Embryonic facial prominence (tissue), 1 donor: ENCODE results near the gene TIAL1.
"Not testable (repeated sequence)": the region's sequence is repeated elsewhere in the genome, so short reads cannot be mapped to it uniquely, and the experiment has no call there.

Source experiments
- DNase-seq: peaks from one replicate; pipeline ENCODE4 v3.0.0-alpha.2; 2016; ENCODE audit errors: extremely low spot score

TIAL1 gene

DNA sequence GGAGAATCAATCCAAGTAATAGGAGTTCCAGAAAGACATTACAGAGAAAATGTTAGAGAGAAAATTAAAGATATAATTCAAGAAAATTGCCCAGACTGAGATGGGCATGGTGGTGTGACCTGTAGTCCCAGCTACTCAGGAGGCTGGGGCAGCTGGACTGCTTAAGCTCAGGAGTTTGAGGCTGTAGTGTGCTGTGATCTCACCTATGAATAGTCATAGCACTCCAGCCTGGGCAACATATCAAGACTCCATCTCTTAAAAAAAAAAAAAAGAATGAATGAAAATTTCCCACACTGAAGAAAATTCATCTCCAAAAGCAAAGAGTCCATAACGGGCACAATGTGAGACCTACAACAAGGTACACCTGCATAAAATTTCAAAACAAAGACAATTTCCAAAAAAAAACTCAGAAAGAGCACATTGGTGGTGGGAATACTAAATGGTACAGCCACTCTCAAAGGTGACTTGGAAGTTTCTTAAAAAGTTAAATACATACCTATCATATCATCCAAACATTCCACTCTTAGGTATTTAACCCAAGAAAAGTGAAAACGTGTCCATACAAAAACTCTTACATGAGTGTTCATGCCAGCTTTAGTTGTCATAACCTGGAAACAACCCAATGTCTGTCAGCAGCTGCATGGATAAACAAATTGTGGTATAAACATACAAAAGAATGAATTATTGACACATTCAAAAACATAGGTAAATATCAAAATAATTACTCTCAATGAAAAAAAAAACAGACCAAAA lies 47.3 kb downstream of the TIAL1 start:
- no peak for DNase-seq

DNA sequence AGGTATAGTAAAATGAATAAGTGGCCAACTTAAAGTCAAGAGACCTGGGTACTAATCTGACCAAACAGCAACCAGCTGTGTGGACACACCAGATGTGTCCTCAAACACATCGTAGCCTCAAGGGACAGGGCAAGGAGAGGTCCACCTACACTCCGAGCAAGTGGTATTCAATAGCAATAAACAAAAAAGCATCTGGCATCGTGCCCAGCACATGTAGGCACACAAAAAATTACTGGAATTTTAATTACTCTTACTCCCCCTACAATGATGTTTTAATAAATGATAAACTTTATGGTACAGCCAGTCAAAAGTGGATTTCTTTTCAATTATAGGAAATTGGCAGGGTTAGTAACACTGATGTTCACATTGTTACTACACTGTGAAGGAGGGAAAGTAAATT lies 50.8 kb downstream of the TIAL1 start:
- no peak for DNase-seq

GRCh38 chr10:119545310-119545709 lies 51.5 kb downstream of the TIAL1 start:
- DNase-seq, result no peak

DNA sequence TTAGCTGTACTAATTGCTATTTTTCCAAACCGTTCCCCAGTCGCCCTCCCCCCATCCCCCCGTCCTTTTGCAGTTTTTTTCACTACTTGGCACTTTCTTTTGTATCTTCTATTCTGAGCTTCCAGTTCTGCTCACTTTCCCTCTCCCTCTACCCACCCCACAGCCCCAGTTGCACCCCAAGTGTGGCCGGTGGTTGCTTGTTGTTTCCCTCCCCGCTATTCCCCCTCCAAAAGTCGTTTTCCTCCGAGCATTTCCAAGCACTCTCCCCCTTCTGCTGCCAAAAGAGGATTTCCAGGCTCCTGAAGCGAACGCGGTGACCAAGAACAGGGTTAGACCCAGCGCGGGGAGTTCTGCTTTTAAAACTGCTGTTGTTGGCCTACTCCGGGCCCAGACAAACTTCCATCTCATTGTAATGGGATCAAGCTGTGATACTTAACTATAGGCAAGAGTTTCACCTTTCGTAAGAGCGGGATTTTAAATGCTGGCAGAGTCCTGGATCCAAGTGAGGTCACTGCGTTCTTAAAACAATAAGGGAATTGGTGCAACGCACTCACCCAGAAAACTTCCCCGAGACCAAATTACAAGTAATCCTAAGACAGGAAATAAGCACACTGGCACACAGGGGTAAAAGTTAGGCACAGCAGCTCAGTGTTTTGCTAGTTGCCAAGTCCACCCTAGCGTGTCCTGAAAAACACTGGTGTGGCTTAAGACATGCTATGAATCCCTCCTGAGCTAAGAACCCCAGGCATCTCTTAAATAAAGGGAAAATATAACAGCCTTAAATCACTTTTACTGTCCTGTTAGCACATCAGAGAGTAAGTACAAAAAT lies 52.7 kb downstream of the TIAL1 start:
- no peak for DNase-seq

GRCh38 chr10:119542988-119543813 lies 53.6 kb downstream of the TIAL1 start:
- DNase-seq, result no peak

DNA sequence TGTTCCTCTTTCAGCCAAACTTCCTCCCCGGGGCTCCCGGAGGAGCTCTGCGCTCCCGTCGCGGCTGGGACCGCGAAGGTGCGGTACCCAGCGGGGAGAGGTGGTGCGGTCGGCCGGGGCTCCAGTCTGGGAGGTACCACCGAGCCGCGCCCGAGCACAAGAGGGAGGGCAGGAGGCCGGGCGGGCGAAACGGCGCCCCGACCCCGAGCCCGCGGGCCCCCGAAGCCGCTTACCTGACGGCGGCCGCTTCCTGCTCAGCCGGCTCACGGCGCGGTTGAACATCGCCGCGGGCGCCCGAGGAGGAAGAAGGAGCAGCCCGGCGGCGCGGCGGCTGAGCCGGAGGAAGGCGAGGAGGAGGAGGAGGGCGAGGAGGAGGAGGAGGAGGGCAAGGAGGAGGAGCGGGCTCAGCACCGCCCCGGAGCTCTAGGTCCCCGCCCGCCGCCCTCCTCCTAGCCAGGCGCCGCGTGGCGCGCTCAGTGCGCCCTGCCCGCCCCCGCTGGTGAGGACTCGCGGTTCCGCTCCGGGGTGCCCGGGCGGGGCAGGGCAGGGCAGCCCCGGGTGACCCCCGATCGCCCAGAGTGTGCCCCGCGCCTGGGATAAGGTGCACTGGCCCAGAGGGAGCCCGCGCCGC lies 54.3 kb downstream of the TIAL1 start, which contains the start of gene RGS10:
Gene RGS10, minus strand, starts transcription at position 363 of the 631 bp plus-strand sequence. Its CDS starts 81 bp downstream, at position 282.
- no peak for DNase-seq

DNA sequence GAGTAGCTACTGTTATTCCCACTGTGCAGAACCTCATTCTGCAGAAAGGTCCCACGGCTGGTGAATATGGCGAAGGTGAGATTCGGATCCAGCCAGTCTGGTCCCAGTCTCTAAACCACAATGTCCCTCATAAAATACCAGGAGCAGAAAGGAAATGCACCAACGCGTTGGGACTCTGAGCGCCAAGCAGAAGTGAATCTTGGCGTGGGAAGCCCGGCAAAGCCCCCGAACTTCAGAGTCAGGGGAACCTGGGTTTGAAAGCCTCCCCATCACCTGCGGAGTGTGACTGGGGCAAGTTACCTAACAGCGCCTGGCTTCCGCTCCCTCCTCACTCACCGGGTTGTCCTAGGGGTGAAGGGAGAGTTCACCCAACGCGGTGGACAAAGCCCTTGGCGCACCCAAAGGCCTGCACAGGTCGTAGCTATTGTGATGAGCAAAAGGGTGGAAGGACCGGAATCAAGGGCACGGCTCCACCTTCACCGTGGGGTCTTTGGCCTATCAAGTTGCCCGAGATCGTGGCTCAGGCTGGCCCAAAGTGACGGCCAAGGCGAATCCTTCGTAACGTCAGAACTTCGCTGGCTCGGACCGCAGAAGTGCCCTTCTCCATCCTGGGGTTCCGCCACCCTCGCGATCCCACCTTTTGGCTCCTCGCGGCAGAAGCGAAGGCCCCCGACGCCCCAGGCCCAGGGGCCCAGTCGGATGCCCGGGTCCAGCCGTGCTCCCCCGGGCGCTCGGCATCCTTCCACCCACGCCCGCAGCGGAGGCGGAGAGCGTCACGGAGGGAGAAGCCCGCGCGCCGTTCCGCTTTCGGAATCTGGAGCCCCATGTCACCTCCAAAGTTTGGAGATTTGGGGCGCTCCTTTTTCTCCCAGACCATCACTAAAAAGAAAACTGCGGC lies 55.1 kb downstream of the TIAL1 start:
- no peak for DNase-seq

DNA sequence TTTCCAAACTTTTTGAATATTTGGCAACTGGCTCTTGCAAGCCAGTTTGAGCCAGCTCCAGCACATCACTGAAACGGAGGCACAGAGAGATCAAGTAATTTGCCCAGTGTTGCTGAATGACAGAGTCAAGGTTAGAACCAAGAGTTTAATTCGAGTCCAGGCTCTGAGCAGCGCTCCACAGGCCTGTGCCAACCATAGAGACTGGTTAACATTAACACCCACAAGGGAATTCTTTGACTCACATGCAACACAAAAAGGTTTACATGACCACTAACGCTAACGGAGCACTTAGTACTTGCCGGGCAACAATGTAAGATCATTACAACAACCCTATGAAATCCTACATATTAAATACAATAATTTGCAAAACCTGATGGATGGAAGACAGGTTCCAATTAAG lies 55.7 kb downstream of the TIAL1 start:
- DNase-seq, result no peak

- DNase-seq, result no peak
Observed at GRCh38 chr10:119540038-119540437, 56.7 kb downstream of the TIAL1 start.

DNA sequence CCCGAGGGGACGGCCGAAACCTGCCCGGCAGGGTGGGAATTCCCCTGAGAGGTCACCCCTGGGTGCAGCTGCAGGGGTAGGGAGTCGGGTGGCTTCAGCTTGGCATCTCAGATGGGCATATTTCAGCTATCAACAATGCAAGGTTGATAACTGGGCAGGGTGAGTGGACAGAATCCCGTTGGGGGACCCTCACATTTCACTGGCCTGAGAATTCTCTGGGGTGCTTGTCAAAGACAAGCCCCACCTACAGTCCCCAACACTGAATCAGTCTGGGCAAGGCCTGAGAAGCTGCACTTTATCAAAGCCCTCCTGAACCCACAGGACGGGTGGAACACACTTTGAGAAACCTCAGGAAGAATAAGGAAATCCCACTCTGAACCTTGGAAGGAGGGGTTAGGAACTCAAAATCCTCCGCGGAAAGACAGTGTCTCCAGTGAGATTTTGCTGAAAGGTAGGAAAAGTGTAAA lies 57.4 kb downstream of the TIAL1 start:
- no peak for DNase-seq

DNA sequence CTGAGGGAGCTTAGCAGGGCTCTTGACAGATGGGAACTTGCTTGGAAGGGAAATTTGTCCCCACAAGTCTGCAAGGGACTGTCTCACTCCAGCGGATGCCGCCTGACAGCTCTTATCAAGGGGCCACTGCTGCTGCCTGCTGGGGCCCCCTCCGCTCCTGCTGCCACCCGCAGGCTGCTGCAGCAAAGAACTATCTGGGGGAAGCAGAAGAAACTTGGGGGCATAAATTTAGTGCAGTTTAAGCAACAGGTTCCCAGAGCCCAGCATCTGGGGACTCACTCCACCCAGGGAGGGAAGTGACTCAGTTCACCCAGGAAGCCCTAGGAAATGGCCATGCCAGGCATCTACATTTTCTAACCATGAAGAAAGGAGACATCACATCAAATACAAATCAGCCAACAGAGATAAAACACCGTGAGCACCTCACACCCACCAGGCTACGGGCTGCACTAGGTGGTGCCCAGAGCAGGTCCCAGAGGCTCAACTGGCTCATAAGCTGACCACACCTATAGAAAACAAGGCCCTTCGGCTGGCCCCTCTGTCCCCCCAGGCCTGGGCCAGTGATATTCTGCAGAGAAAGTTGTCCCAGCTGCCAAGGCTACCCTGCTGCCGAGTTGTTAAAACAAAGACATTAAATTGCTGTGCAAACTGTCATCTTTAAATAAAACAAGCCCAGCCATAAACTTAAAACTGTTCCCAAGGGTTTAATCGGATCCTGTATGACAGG lies 58.0 kb downstream of the TIAL1 start:
- no peak for DNase-seq

GRCh38 chr10:119537953-119538630 lies 58.7 kb downstream of the TIAL1 start:
- DNase-seq, result no peak

DNA sequence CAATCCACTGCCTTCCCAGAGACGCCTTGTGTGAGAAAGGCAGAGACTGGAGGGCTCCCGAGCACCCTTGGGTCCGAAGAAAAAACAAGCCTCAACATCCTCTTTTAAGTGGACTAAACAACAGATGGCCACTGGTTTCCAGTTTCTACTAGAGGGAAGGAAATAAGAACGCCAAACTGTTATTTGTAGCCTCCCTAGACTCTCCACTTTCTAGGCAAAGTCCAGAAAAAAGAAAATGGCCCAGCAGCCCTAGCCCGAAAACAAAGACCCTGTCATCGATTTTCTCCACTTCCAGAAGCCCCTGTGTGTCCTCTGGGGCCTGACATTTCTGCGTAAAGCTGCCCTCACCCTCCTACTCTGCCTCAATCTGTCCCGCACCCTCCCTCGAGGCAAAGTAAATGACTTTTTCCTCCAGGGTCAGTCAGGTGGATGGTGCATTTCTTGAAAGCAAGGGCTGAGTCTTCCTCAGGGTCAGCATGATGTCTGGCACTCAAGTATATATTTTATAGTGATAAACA lies 60.2 kb downstream of the TIAL1 start:
- DNase-seq, result no peak

GRCh38 chr10:119535837-119536507 lies 60.8 kb downstream of the TIAL1 start:
- no peak for DNase-seq

DNA sequence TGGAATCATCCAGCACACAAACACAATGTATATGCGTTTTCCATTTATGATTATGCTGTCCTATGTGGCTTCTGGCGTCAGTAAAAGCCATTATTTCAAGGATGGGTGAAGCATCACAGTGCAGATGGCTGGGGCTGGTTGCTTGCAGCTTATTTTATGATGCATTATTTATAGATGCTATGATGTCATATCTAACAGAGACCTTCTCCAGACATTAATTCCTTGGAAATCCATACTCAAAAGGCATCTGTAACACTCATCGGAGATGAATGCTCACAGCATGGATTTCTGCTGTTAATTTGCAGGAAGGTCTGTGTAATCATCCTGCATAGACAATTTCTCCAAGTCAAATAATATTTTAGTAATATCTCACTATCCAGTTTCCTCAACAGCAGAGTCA lies 61.5 kb downstream of the TIAL1 start:
- DNase-seq, result no peak

DNA sequence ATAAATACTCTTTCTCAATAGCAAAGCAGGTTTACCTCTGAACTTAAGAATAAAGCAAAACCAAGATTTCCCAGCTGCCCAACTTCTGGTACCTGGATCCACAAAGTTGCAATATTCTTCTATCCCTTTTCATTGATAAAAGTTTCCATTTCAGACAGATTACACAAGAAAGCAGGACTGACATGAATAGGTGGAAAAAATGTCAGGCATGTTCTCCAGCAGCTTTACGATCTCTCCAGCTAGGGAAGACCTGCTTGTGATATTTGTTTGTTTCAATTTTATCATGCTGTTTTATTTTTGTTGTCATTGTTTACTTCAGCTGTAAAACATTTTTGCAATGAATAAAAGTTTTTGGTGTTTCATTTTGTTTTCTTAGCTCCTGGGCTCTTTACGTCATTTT lies 63.3 kb downstream of the TIAL1 start:
- no peak for DNase-seq

- DNase-seq, result not testable (repeated sequence)
Observed at GRCh38 chr10:119532791-119533190, 64.0 kb downstream of the TIAL1 start.

GRCh38 chr10:119532251-119532650 lies 64.5 kb downstream of the TIAL1 start:
- DNase-seq, result not testable (repeated sequence)
